ENCODE measurements around the gene ART4.

The ART4 gene

GRCh38 chr12:14841761-14842160, 1.6 kb downstream of the ART4 start:
- H2AFZ ChIP-seq (ENCODE audit: low read depth, low read length), result no peak overlapping the region
- H3K9me3 ChIP-seq (ENCODE audit: control insufficient read depth, low read length), result no peaks in the 10 kb centered on the region
- no peak overlapping the region for H2BK120ac ChIP-seq (ENCODE audit: low read depth, low read length)
- no peak overlapping the region for H3K4ac ChIP-seq (ENCODE audit: low read depth in 1 of 2, low read length in 2 of 2)
- peak overlapping the region in 1 of 2 experiments; percentile 12 for H2BK12ac ChIP-seq (ENCODE audit: low read length in 2 of 2)
- no peak overlapping the region for H3K18ac ChIP-seq (ENCODE audit: low read depth in 1 of 2, low read length in 2 of 2)
- H3K4me1 ChIP-seq (ENCODE audit: control insufficient read depth, insufficient read depth, low read depth, low read length), result peaks cover 2% of the 10 kb centered on the region
- H4K91ac ChIP-seq (ENCODE audit: low read length), result no peak overlapping the region
- H4K8ac ChIP-seq (ENCODE audit: low read length), result no peak overlapping the region
- no peak overlapping the region for H2BK15ac ChIP-seq (ENCODE audit: low read depth, poor library complexity, severe bottlenecking)
- no peaks in the 10 kb centered on the region for H3K27me3 ChIP-seq (ENCODE audit: control insufficient read depth in 1 of 2, insufficient read depth in 1 of 2, low read length in 2 of 2)
- no peaks in the 10 kb centered on the region for H3K79me1 ChIP-seq (replicated peaks; ENCODE audit: low read length, poor library complexity, severe bottlenecking)
- no peak overlapping the region for H2AK5ac ChIP-seq (ENCODE audit: low read length, severe bottlenecking)
- H3K4me3 ChIP-seq (ENCODE audit: insufficient read depth in 1 of 2, low read depth in 1 of 2, low read length in 2 of 2), result no peak overlapping the region
- WGBS, result 48% methylated on average over 2 of the region's 3 CpGs
- no peak overlapping the region for H3K9ac ChIP-seq (ENCODE audit: low read length)
- no peaks in the 10 kb centered on the region for H3K36me3 ChIP-seq (ENCODE audit: control insufficient read depth in 1 of 2, insufficient read depth in 2 of 2, low read depth in 1 of 2, low read length in 2 of 2)
- no peak overlapping the region for H2BK5ac ChIP-seq (ENCODE audit: low read depth, low read length, poor library complexity, severe bottlenecking)
- DNase-seq, result peak; percentile 72
- H3K14ac ChIP-seq (ENCODE audit: low read length in 2 of 2), result no peak overlapping the region
- H3K23ac ChIP-seq (ENCODE audit: low read length in 2 of 2), result no peak overlapping the region
- no peak overlapping the region for H3K4me2 ChIP-seq (ENCODE audit: low read length, poor library complexity, severe bottlenecking)
- H3K27ac ChIP-seq (ENCODE audit: low read length, poor library complexity, severe bottlenecking), result no peak overlapping the region

- Histone ChIP-seq H2BK12ac (ENCODE audit: low read length in 2 of 2) (peak overlapping the region; percentile 15 to 28), H3K9ac (ENCODE audit: low read length) (no peak overlapping the region), H3K4me1 (ENCODE audit: control insufficient read depth, insufficient read depth, low read depth, low read length) (peaks cover 4% of the 10 kb centered on the region), H3K27ac (ENCODE audit: low read length, poor library complexity, severe bottlenecking) (no peak overlapping the region), H2BK120ac (ENCODE audit: low read depth, low read length) (no peak overlapping the region), H3K4me3 (ENCODE audit: insufficient read depth in 1 of 2, low read depth in 1 of 2, low read length in 2 of 2) (no peak overlapping the region), H3K9me3 (ENCODE audit: control insufficient read depth, low read length) (no peaks in the 10 kb centered on the region), H2BK5ac (ENCODE audit: low read depth, low read length, poor library complexity, severe bottlenecking) (no peak overlapping the region), H3K27me3 (ENCODE audit: control insufficient read depth in 1 of 2, insufficient read depth in 1 of 2, low read length in 2 of 2) (no peaks in the 10 kb centered on the region), H3K18ac (ENCODE audit: low read depth in 1 of 2, low read length in 2 of 2) (peak overlapping the region in 1 of 2 experiments; percentile 66), H2AK5ac (ENCODE audit: low read length, severe bottlenecking) (no peak overlapping the region), H3K79me1 (replicated peaks; ENCODE audit: low read length, poor library complexity, severe bottlenecking) (no peaks in the 10 kb centered on the region), H3K4ac (ENCODE audit: low read depth in 1 of 2, low read length in 2 of 2) (no peak overlapping the region), H3K23ac (ENCODE audit: low read length in 2 of 2) (no peak overlapping the region), H3K36me3 (ENCODE audit: control insufficient read depth in 1 of 2, insufficient read depth in 2 of 2, low read depth in 1 of 2, low read length in 2 of 2) (no peaks in the 10 kb centered on the region), H4K91ac (ENCODE audit: low read length) (no peak overlapping the region), H2AFZ (ENCODE audit: low read depth, low read length) (no peak overlapping the region), H4K8ac (ENCODE audit: low read length) (peak overlapping the region; percentile 31), H3K4me2 (ENCODE audit: low read length, poor library complexity, severe bottlenecking) (no peak overlapping the region), H3K14ac (ENCODE audit: low read length in 2 of 2) (no peak overlapping the region), H2BK15ac (ENCODE audit: low read depth, poor library complexity, severe bottlenecking) (no peak overlapping the region)
- 64% methylated on average over 3 of the region's 4 CpGs for WGBS
- DNase-seq, result no peak
Measured at GRCh38 chr12:14840616-14841015, 2.7 kb downstream of the ART4 start.

- Histone ChIP-seq H2BK12ac (ENCODE audit: low read length in 2 of 2) (no peak overlapping the region), H3K27ac (ENCODE audit: low read length, poor library complexity, severe bottlenecking) (no peak overlapping the region), H2BK120ac (ENCODE audit: low read depth, low read length) (no peak overlapping the region), H2BK5ac (ENCODE audit: low read depth, low read length, poor library complexity, severe bottlenecking) (no peak overlapping the region), H3K18ac (ENCODE audit: low read depth in 1 of 2, low read length in 2 of 2) (no peak overlapping the region), H4K91ac (ENCODE audit: low read length) (no peak overlapping the region), H3K4me1 (ENCODE audit: control insufficient read depth, insufficient read depth, low read depth, low read length) (peaks cover 4% of the 10 kb centered on the region), H3K9ac (ENCODE audit: low read length) (no peak overlapping the region), H3K79me1 (replicated peaks; ENCODE audit: low read length, poor library complexity, severe bottlenecking) (no peaks in the 10 kb centered on the region), H4K8ac (ENCODE audit: low read length) (no peak overlapping the region), H3K4me3 (ENCODE audit: insufficient read depth in 1 of 2, low read depth in 1 of 2, low read length in 2 of 2) (no peak overlapping the region), H3K14ac (ENCODE audit: low read length in 2 of 2) (no peak overlapping the region), H3K23ac (ENCODE audit: low read length in 2 of 2) (no peak overlapping the region), H3K36me3 (ENCODE audit: control insufficient read depth in 1 of 2, insufficient read depth in 2 of 2, low read depth in 1 of 2, low read length in 2 of 2) (no peaks in the 10 kb centered on the region), H2BK15ac (ENCODE audit: low read depth, poor library complexity, severe bottlenecking) (no peak overlapping the region), H3K4me2 (ENCODE audit: low read length, poor library complexity, severe bottlenecking) (no peak overlapping the region), H3K4ac (ENCODE audit: low read depth in 1 of 2, low read length in 2 of 2) (no peak overlapping the region), H3K9me3 (ENCODE audit: control insufficient read depth, low read length) (no peaks in the 10 kb centered on the region), H2AK5ac (ENCODE audit: low read length, severe bottlenecking) (no peak overlapping the region), H2AFZ (ENCODE audit: low read depth, low read length) (no peak overlapping the region), H3K27me3 (ENCODE audit: control insufficient read depth in 1 of 2, insufficient read depth in 1 of 2, low read length in 2 of 2) (no peaks in the 10 kb centered on the region)
- no peak for DNase-seq
- WGBS, result 100% methylated on average over 1 of the region's 1 CpG
Measured at GRCh38 chr12:14839262-14839661, 4.1 kb downstream of the ART4 start.

DNA sequence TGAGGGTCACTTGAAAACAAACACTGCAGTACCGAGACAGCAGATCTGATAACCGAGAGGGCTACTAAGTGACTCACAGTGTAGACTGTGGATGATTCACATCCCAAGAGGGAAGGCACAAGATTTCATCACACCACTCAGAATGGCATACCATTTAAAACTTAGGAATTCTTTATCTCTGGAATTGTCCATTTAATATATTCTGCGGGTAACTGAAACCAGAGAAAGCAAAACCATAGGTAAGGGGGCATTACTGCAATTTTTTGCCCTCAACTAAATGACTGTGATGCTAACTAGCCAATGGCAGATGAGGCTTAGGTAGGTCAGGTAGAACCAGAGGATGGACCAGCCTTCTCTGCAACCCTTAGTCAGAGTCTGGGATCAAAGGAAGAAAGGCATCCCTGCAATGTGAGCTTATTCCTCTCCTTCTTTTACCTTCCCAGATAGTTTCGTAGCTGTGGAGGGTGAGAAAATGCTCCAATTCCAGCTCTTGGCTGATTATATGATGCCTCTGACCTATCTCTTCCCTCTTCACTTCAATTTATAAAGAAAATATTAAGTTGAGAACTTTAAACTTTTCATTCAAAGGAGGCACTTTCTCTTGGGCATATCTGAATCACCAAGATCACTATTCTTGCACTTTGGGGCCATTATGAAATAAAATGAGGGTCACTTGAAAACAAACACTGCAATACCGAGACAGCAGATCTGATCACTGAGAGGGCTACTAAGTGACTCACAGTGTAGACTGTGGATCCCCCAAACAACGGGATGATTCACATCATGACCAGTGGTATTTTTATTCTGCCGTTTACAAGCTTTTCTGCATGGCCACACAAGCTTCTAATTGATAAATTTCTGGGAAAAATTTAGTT, 6.8 kb downstream of the ART4 start:
- H3K36me3 ChIP-seq (ENCODE audit: control insufficient read depth in 1 of 2, insufficient read depth in 2 of 2, low read depth in 1 of 2, low read length in 2 of 2), result no peaks in the 10 kb centered on the region
- H3K14ac ChIP-seq (ENCODE audit: low read length in 2 of 2), result no peak overlapping the region
- peak overlapping the region in 1 of 2 experiments; percentile 49 for H3K4me3 ChIP-seq (ENCODE audit: insufficient read depth in 1 of 2, low read depth in 1 of 2, low read length in 2 of 2)
- no peak overlapping the region for H3K9ac ChIP-seq (ENCODE audit: low read length)
- H3K79me1 ChIP-seq (replicated peaks; ENCODE audit: low read length, poor library complexity, severe bottlenecking), result no peaks in the 10 kb centered on the region
- H2AK5ac ChIP-seq (ENCODE audit: low read length, severe bottlenecking), result no peak overlapping the region
- H4K91ac ChIP-seq (ENCODE audit: low read length), result peak overlapping the region; percentile 82
- H3K4me2 ChIP-seq (ENCODE audit: low read length, poor library complexity, severe bottlenecking), result no peak overlapping the region
- H2BK5ac ChIP-seq (ENCODE audit: low read depth, low read length, poor library complexity, severe bottlenecking), result no peak overlapping the region
- H2BK15ac ChIP-seq (ENCODE audit: low read depth, poor library complexity, severe bottlenecking), result no peak overlapping the region
- H3K4ac ChIP-seq (ENCODE audit: low read depth in 1 of 2, low read length in 2 of 2), result peak overlapping the region in 1 of 2 experiments; percentile 26
- H2AFZ ChIP-seq (ENCODE audit: low read depth, low read length), result no peak overlapping the region
- peak overlapping the region in 1 of 2 experiments; percentile 37 for H2BK12ac ChIP-seq (ENCODE audit: low read length in 2 of 2)
- H3K27ac ChIP-seq (ENCODE audit: low read length, poor library complexity, severe bottlenecking), result peak overlapping the region; percentile 82
- H3K27me3 ChIP-seq (ENCODE audit: control insufficient read depth in 1 of 2, insufficient read depth in 1 of 2, low read length in 2 of 2), result no peaks in the 10 kb centered on the region
- peaks cover 1% of the 10 kb centered on the region for H3K4me1 ChIP-seq (ENCODE audit: control insufficient read depth, insufficient read depth, low read depth, low read length)
- H3K23ac ChIP-seq (ENCODE audit: low read length in 2 of 2), result no peak overlapping the region
- DNase-seq, result peak; percentile 97
- H3K9me3 ChIP-seq (ENCODE audit: control insufficient read depth, low read length), result no peaks in the 10 kb centered on the region
- WGBS, result 0% methylated on average over 5 of the region's 7 CpGs
- H3K18ac ChIP-seq (ENCODE audit: low read depth in 1 of 2, low read length in 2 of 2), result peak overlapping the region in 1 of 2 experiments; percentile 46
- H4K8ac ChIP-seq (ENCODE audit: low read length), result peak overlapping the region; percentile 75
- H2BK120ac ChIP-seq (ENCODE audit: low read depth, low read length), result no peak overlapping the region
